HG02884 (cell line): ENCODE measurements around the gene SERP2.

Experiments
- ATAC-seq: cut with Tn5 transposase; IDR thresholded peaks from one replicate; pipeline ENCODE4 v1.9.1; 2021; ENCODE audit warnings: mild to moderate bottlenecking, moderate library complexity; ENCODE audit not compliant: unreplicated experiment

Gene SERP2

GRCh38 chr13:44409595-44409994 is 36.0 kb downstream of the SERP2 start:
- ATAC-seq = no peak

GRCh38 chr13:44410328-44410859 is 36.8 kb downstream of the SERP2 start:
- no peak for ATAC-seq

- ATAC-seq = no peak
Observed at GRCh38 chr13:44411841-44412240, 38.2 kb downstream of the SERP2 start.

DNA sequence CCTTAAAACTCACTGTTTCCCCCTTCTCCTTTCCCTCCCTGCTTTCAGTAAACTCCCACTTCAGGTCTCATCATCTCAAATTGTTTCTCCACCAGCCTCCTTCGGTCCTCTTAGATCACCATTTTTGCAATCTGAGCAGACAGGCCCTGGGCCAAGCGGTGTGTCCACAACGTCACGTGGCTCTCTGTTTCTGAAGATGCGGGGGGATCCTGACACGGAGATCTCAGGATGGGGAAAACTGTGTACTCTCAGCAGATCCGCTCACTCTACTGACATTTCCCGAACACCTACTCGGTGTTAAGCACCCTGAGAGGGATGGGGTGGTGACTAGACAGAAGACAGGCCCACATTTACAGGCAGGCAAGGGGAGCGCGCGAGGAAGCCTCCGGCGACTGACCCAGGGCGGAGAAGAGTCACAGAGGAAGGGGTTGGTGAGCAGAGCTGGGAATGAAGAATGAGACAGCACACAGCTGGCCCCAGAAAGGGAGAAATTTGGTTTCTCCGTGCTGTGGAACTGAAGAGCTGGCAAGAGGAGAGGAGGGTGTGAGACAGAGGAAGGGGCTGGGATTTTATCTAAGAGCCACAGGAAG is 38.8 kb downstream of the SERP2 start:
- no peak for ATAC-seq

GRCh38 chr13:44413095-44413494 is 39.5 kb downstream of the SERP2 start:
- no peak for ATAC-seq

GRCh38 chr13:44414716-44415115 is 41.1 kb downstream of the SERP2 start:
- ATAC-seq = no peak

DNA sequence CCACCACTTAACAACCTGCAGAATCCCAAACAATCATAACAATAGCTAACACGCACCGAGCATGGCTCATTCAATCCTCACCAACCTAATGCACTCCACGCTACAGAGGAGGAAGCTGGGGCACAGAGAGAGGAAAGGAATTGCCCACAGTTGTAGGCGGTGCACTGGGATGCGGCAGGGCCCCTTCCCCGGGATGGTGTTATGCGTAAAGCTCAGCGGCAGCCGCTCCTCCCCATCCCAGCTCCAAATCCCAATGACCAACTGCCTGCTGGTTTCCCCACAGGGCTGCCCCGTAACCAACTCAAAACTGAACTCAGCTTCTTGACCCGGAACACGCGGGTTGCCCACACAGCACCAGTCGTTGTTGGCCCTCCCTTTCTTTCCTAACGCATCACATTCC is 42.2 kb downstream of the SERP2 start:
- ATAC-seq = no peak

GRCh38 chr13:44416301-44416700 is 42.7 kb downstream of the SERP2 start:
- ATAC-seq = no peak

DNA sequence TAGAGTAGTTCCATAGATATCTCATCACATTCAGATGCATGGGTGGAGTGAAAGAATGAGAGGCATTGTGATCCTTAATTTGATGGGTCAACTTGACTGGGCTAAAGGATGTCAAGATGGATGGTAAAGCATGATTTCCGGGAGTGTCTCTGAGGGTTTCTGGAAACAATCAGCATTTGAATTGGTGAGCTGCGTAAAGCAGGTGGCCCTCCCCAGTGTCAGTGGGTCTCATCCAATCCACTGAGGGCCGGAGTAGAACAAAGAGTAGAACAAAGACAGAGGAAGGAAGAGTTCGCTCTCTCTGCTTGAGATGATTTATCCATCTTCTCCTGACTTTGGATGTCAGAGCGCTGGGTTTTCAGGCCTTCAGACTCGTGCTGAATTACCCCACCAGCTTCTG is 43.1 kb downstream of the SERP2 start:
- no peak for ATAC-seq

DNA sequence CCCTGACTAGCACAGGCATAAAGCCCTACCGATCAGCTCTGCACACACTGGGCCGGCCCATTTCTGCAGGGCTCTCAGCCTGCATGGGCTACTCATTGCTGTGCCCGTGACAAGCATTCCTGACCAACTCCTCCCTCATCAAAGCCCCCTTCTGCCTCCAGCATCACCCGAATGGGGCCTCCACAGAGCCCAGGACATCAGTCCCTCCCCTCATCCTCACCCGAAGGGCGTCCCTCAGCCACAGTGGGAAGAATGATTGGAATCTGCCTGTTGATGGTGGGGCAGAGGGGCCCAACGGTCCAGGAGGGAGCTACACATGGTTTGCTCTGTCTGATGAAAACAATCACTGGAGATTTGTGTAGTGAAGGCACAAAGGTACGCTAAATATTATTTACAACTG is 43.8 kb downstream of the SERP2 start:
- no peak for ATAC-seq

DNA sequence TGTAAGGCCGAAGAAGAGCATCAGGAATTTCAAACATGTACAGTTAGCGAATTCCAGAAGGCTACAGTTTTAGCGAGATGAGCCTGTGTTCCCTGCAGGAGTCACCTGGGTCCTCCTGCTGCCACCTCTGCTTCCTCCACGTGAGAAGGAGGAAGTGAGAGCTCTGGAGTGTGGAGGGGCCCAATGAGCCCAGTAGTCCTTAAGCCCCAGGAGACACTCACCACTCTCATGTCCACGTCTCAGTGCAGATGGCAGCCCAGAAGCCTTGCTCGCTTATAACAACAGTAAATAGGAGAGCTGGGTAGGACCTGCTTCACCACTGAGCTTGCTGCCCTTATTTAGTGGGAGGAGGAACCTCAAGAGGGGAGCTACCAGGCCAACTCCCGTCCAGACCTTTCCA is 44.3 kb downstream of the SERP2 start:
- no peak for ATAC-seq

DNA sequence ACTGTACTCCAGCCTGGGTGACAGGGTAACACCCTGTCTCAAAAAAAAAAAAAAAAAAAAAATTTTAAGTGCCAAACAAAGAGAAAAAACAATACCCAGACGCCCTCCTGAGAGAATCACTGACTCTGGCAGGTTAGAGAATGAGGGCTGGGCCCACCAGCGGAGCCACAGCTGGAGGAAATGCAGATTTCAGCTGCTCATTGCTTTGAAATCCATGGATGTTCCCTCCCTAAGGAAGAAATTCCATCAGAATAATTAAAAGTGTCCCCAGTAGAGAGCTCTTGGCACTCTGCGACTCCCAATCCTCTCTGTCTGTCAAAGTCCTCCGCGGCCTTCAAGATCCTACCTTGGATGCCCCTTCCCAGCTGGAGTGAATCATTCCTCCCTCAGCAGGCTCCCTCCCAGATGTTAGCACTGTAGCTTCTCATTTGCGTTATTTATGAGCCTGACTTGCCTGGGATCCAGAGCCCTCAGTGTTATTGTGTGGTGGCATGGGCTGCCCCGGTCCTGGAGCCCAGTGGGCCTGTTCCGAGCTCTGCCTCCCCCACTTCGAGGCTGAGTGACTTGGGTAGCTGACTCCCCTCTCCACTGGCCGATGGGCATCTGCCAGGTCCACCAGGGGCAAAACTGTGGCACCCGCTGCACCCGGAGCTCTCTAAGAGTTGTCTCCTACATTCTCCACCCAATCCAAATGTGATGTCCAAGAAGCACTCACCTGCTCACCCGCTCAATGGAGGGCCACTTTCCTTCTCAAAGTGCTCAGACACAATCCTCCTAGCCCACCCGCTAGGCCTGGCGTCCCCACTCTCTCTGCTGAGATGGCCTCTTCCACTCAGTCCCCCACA is 47.0 kb downstream of the SERP2 start:
- no peak for ATAC-seq

DNA sequence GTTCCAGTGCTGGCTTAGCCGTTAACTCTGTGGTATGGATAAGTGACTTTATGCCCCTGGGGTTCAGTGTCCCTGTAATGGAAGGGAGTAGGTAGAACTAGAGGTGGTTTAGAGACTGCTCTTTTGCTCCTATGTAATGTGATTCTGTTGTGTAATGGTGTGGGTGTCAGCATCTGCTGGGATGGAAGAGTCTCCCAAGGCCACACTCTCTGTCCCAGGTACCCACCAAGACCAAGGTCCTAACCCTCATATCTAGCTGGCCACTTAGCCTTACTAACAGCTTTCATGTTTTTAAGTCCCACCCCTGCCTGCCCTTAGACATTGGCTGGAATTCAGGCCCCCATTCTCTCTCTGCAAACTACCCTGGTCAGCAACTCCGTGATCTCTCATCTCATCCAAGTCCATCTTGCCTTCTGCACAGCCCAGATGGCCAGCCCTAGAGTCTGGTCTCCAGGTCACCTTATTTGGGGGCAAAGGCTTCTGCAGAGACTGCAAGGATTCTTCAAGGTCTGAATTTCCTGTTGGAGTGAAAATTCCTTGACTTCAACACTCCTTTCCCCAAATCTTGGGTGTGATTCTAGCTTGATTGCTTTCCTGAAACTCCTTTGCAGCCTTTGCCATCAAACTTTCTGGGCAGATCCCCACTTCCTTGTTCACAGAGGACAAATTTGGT is 48.4 kb downstream of the SERP2 start:
- ATAC-seq = no peak

DNA sequence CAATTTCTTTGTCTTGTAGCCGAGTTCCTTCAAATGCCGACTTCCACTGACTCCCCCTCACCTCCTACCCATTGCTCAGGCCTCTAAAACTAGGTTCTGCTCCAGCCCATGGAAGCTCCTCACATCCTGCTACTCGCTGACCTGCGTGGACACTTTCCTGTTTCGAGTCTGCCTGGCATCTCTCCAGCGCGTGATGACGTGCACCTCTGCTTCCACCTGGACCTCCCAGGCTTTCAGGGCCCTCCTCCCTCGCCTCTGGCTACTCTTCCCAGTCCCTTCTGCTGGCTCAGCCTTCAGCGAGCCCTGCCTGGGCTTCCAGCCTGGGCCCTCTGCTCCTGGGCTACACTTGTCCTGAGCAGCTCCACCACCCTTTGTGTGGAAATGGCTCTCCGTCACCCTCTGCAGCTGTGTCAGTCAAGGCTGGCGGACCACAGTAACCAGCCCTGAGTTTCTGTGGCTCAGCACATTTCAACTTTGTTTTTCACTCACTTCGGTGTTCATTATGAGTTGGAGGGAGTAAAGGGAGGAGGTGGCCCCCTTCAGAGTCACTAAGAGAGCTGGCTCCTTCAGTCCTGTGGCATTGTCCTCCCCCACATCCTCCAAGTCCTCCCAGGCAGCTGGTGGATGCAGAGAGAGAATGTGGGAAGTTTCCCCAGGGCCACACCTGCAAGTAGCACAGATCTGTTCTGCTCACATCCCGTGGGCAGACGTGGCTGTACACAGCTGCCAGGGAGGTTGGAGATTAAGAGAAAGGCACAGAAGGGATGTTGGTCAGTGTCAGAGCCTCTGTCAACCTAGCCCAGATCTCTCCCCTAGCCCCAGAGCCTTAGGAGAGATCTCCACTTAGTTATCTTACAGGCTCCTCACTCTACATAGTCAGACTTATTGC is 49.4 kb downstream of the SERP2 start:
- no peak for ATAC-seq

- no peak for ATAC-seq
Observed at GRCh38 chr13:44423824-44424223, 50.2 kb downstream of the SERP2 start.

DNA sequence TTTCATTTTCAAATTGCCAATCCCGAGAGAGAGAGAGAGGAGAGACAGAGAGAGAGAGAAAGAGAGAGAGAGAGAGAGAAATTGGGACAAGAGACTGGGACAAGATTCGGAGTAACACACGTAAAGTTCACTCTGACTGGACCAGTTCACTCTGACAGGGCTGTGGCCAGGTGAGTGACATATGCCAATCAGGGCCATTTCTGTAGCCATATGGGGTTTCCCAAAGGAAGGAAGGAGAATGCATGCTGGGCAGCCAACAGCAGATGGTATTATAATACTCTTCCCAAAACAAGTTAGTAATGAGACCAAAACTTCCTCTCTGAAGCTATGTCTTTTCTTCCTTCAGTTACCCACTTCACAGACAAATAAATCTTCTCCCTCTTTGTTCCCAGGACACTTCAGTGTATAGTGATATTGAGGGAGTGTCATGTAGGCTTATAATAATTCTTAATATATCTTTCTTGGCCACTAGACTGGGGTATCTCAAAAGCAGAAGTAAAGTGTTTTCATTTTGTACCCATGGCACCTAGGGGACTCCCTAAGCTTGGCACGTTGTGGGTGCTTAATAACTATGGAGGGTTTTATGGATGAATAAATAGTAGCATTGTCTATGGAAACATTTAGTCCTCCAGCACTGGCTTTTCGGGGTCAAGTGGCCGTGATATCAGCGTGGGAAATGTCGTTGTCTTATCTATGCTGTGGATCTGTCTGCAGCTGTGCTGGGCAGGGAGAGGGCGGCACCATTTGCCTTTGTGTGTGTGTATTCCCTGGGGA is 51.6 kb downstream of the SERP2 start:
- ATAC-seq = no peak

GRCh38 chr13:44425815-44426078 is 52.1 kb downstream of the SERP2 start:
- ATAC-seq = no peak

DNA sequence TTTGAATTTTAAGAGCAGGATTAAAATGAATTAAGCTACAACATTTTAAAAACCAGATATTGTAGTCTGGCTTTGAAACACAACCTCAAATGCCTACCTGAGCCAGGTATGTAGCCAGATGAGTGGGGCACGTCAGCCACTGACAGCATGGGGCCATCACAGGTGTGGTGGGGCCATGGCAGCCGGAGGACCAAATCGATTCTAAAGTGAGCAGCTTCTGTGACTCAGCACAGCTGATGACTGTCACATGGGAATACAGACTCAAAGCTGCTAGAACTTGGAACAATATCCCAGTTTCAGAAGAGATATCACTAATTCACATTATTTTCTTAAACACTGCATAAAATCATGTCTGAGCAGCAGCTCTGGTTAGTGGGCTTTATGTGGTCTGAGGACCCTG is 52.8 kb downstream of the SERP2 start:
- ATAC-seq = no peak

DNA sequence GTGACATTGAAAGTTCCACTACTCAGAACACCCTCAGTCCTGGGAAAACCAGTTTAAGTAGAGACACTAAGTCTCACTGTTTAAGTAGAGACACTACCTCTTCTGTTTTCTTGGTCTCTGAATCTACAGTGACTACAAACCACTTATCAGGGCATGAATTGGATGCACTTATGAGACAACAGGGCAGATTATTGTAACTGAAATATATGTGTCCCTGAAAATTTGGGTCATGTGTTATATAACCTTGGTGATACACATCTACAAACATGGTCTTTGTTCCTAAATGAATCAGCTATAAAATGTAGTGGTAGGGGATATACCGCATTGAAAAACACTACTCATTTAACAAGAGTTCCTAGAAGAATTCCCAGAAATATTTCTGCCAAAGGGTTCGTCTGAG is 55.7 kb downstream of the SERP2 start:
- ATAC-seq = no peak

DNA sequence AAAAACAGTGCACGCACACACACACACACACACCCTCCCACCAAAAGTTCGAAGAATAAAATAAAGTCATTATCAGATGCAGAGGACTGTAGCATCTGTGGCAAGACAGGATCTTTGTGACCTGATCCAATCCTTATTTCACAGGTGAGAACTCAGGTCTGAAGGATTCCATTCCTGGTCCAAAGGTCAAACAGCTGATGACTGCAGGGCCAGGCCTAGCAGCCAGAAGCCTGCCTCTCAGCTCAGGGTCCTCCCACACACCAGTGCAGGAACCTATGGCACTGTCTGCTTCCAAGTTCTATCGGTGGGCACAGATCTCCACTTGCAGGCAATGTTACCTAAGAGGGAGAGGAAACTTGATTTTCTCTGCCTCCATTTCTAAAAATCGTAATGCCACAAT is 57.5 kb downstream of the SERP2 start:
- no peak for ATAC-seq
